Keratinocyte (primary cell): ENCODE measurements around the gene ERCC6L2. TPM values are rescaled to one million over a fixed set of nuclear protein-coding genes. Genes with fewer than 3 reads are reported as not detected.

Source experiments
- DNase-seq: peaks from one replicate; pipeline ENCODE4 v3.0.0-alpha.2; 2011; ENCODE audit warnings: low read depth, missing footprints, low spot score
- FAIRE-seq: peaks from 2 replicates; lab custom pipeline; 2011; peaks lifted over from hg19 to GRCh38; lab: Jason Lieb, UNC
- H2AFZ ChIP-seq: 2 replicates; pipeline ENCODE4 v1.6.0; 2012; ENCODE audit warnings: low read length, control low read depth, inconsistent platforms; ENCODE audit not compliant: control insufficient read depth
- H3K27ac ChIP-seq: 2 replicates; pipeline ENCODE4 v1.5.1; 2011; ENCODE audit warnings: low read length; ENCODE audit not compliant: control insufficient read depth, insufficient read depth
- H3K27me3 ChIP-seq: 3 replicates; pipeline ENCODE4 v1.6.0; 2011; ENCODE audit warnings: low read length; ENCODE audit not compliant: control insufficient read depth, insufficient read depth; ENCODE audit errors: extremely low read depth
- H3K36me3 ChIP-seq, 2 experiments: 2 replicates in 1 of 2; 3 replicates in 1 of 2; pipeline ENCODE4 v1.5.1; 2011; ENCODE audit warnings: low read length in 2 of 2, mild to moderate bottlenecking in 1 of 2; ENCODE audit not compliant: control insufficient read depth in 2 of 2, insufficient read depth in 2 of 2; ENCODE audit errors: extremely low read depth in 1 of 2
- H3K4me1 ChIP-seq: 3 replicates; pipeline ENCODE4 v1.5.1; 2011; ENCODE audit warnings: low read length; ENCODE audit not compliant: control insufficient read depth, insufficient read depth; ENCODE audit errors: extremely low read depth
- H3K4me2 ChIP-seq: 3 replicates; pipeline ENCODE4 v1.6.0; 2011; ENCODE audit warnings: low read depth, low read length; ENCODE audit not compliant: control insufficient read depth, insufficient read depth; ENCODE audit errors: extremely low read depth
- H3K4me3 ChIP-seq, 3 experiments: fragments of 200-600 bp in 1 of 3; sonication (generic) in 1 of 3; 2 replicates in 2 of 3; 3 replicates in 1 of 3; pipeline ENCODE4 v1.5.1; 2011 to 2016; ENCODE audit warnings: low read length in 3 of 3, mild to moderate bottlenecking in 3 of 3, control low read depth in 2 of 3, inconsistent platforms in 1 of 3, low read depth in 1 of 3, mixed read lengths in 1 of 3, mixed run types in 1 of 3, moderate library complexity in 1 of 3; ENCODE audit not compliant: control insufficient read depth in 2 of 3, insufficient read depth in 2 of 3; ENCODE audit errors: extremely low read depth in 1 of 3
- H3K79me2 ChIP-seq: 2 replicates; pipeline ENCODE4 v1.6.0; 2012; ENCODE audit warnings: low read length; ENCODE audit not compliant: control insufficient read depth, insufficient read depth
- H3K9ac ChIP-seq: 3 replicates; pipeline ENCODE4 v1.6.0; 2011; ENCODE audit warnings: low read length; ENCODE audit not compliant: control insufficient read depth, insufficient read depth; ENCODE audit errors: extremely low read depth
- H3K9me1 ChIP-seq: 3 replicates; pipeline ENCODE4 v1.6.0; 2011; ENCODE audit warnings: low read length; ENCODE audit not compliant: control insufficient read depth, insufficient read depth; ENCODE audit errors: extremely low read depth
- H3K9me3 ChIP-seq: 2 replicates; pipeline ENCODE4 v1.5.1; 2012; ENCODE audit warnings: low read depth, low read length; ENCODE audit not compliant: control insufficient read depth
- H4K20me1 ChIP-seq: 3 replicates; pipeline ENCODE4 v1.6.0; 2011; ENCODE audit warnings: low read length; ENCODE audit not compliant: control insufficient read depth, insufficient read depth; ENCODE audit errors: extremely low read depth
- EZH2 ChIP-seq: IDR thresholded peaks from one replicate; pipeline ENCODE4 v1.6.1; 2012; ENCODE audit warnings: inconsistent platforms, mild to moderate bottlenecking, low read length, moderate library complexity
- dilution Hi-C: fragments of 300-500 bp; cut with MboI; formaldehyde crosslinking; loops from one replicate; pipeline ENCODE4 v1.7.0; 2020; ENCODE audit warnings: low sequenced_read_pairs; ENCODE audit not compliant: extremely low pct_ligation_motif_present
- polyA plus RNA-seq, 5 experiments: library from polyadenylated mRNA; depleted of rRNA in 3 of 5; stranded (reverse) in 3 of 5; stranded (forward) in 1 of 5; unstranded in 1 of 5; fragments of >200 nt; gene quantifications; 1 replicate in 1 of 5; 2 replicates in 3 of 5; 3 replicates in 1 of 5; pipeline versions ENCODE4 v1.2.1 to v1.2.3, GENCODE V29; 2011 to 2012; ENCODE audit warnings: missing spikeins in 2 of 5, low read depth in 1 of 5, low replicate concordance in 1 of 5
- TF ChIP-seq, protein P1 (sequence below), 3 experiments: IDR thresholded peaks in 1 of 3; conservative IDR thresholded peaks in 1 of 3; optimal IDR thresholded peaks in 1 of 3; 2 replicates in 2 of 3; 3 replicates in 1 of 3; pipeline versions ENCODE3 to v1.5.1; 2011; ENCODE audit warnings: low read length in 3 of 3, mild to moderate bottlenecking in 3 of 3, moderate library complexity in 2 of 3, control low read depth in 1 of 3, inconsistent platforms in 1 of 3; ENCODE audit not compliant: insufficient read depth in 2 of 3; ENCODE audit errors: extremely low read depth in 1 of 3

The ERCC6L2 gene
- polyA plus RNA-seq, 1 donor (not counting 4 experiments of a cell fraction or from before 2014, with no cell fraction given), result 15.4 TPM

DNA sequence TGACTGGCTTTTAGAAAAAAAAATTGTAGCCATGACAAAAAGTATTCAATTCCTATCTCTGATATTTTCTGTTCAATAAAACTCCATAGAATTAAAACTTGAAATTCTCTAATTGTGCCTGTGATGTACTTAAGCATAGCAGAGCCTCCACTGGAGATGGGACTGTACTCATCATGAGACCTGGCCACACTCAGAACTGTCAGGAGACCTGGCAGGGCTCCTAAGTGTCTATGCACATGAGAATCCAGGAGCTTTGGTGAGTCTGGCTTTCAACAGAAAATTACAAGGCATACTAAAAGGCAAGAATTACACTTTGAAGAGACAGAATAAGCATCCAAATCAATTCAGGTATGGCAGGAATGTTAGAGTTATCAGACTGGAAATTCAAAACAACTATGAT is 26.7 kb upstream of the ERCC6L2 start:
- DNase-seq, result no peak
- Histone ChIP-seq H3K4me1 (peaks cover 18% of the 10 kb centered on the region), H3K4me3 (no peak overlapping the region), H3K9me1 (no peaks in the 10 kb centered on the region), H3K79me2 (no peaks in the 10 kb centered on the region), H3K4me2 (no peak overlapping the region), H3K9ac (no peak overlapping the region), H3K27ac (no peak overlapping the region), H3K9me3 (no peaks in the 10 kb centered on the region), H2AFZ (no peak overlapping the region), H3K27me3 (no peaks in the 10 kb centered on the region), H3K36me3 (no peaks in the 10 kb centered on the region), H4K20me1 (no peaks in the 10 kb centered on the region)
- TF ChIP-seq, protein P1, sequence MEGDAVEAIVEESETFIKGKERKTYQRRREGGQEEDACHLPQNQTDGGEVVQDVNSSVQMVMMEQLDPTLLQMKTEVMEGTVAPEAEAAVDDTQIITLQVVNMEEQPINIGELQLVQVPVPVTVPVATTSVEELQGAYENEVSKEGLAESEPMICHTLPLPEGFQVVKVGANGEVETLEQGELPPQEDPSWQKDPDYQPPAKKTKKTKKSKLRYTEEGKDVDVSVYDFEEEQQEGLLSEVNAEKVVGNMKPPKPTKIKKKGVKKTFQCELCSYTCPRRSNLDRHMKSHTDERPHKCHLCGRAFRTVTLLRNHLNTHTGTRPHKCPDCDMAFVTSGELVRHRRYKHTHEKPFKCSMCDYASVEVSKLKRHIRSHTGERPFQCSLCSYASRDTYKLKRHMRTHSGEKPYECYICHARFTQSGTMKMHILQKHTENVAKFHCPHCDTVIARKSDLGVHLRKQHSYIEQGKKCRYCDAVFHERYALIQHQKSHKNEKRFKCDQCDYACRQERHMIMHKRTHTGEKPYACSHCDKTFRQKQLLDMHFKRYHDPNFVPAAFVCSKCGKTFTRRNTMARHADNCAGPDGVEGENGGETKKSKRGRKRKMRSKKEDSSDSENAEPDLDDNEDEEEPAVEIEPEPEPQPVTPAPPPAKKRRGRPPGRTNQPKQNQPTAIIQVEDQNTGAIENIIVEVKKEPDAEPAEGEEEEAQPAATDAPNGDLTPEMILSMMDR (optimal IDR thresholded peaks at IDR 0.05 in 1 of 3, IDR thresholded peaks at IDR 0.05 in 1 of 3, conservative IDR thresholded peaks at IDR 0.05 in 1 of 3; ENCODE audit: extremely low read depth in 1 of 3, insufficient read depth in 2 of 3, low read length in 3 of 3), result no peak
- no peak for TF ChIP-seq EZH2
- FAIRE-seq, result no peak
- dilution Hi-C loops, result no loop called here

DNA sequence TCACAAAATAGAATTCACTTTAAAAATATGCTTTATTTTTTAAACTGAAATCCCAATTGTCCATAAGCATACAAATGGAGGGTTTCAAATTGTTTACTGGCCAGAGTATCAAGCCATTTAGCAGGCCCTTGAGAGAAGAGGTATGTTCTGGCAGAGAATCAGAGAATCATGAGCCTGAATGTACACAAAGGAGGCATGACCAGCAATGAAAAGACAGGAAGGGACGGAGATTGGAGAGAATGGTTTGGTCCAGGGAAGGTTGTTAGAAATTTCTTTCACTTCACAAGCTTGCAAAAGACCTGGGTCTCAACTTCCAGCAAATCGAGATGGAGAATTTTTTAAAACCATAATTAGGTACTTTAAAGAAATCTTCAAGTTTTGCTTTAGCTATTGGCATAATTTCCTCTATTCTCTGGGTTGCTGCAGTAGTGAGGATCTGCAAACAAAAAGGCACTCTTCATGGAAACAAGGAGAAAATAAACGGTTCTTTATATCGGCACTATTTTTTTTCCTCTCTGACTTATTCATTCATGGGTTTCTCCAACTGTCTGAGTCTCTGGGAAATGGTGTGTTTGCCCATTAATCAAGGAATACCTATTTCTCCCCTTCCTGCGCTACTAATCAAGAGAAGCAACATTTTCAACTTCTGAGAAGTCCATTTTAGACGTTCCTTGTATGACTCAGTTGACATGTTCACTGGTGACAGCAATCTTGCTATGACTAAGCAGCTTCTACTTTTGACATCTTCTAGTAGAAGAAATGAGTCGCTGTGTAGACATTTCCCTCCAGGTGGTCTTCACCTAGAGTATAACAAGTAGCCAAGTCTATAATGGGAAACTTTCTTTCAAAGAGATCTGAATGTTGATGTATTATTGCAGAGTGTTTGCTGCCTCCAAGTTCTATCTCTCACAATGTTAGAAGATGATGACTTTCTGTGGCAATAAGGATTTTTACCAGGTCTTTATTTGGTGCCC is 23.1 kb upstream of the ERCC6L2 start:
- Histone ChIP-seq H3K4me1 (peaks cover 42% of the 10 kb centered on the region), H3K4me3 (no peak overlapping the region), H3K27ac (no peak overlapping the region), H3K27me3 (no peaks in the 10 kb centered on the region), H3K9me1 (no peaks in the 10 kb centered on the region), H4K20me1 (no peaks in the 10 kb centered on the region), H3K9ac (no peak overlapping the region), H3K4me2 (peak overlapping the region; percentile 23), H3K9me3 (no peaks in the 10 kb centered on the region), H3K79me2 (no peaks in the 10 kb centered on the region), H2AFZ (no peak overlapping the region), H3K36me3 (no peaks in the 10 kb centered on the region)
- DNase-seq (no peak), FAIRE-seq (peak; percentile 76)
- dilution Hi-C loops, result no loop called here
- TF ChIP-seq, protein P1 (optimal IDR thresholded peaks at IDR 0.05 in 1 of 3, IDR thresholded peaks at IDR 0.05 in 1 of 3, conservative IDR thresholded peaks at IDR 0.05 in 1 of 3; ENCODE audit: extremely low read depth in 1 of 3, insufficient read depth in 2 of 3, low read length in 3 of 3), result no peak
- TF ChIP-seq EZH2, result no peak
